HepG2 (cell line): Measurements from ENCODE around the gene EMC8. TPM values are rescaled to one million over a fixed set of nuclear protein-coding genes. Genes with fewer than 3 reads are reported as not detected.
A peak's percentile ranks its signal among the peaks of the same experiment; 100 is the strongest.

Experiments
- CBX1 ChIP-seq: IDR thresholded peaks from one replicate; pipeline ENCODE4 v1.6.1; 2016; ENCODE audit warnings: antibody characterized with exemption, low read depth
- FOXK1 ChIP-seq: sonication (generic); formaldehyde crosslinking; IDR thresholded peaks from 2 replicates; pipeline ENCODE4 v1.4.0; 2020; ENCODE audit warnings: low read depth, missing genetic modification reagents, borderline replicate concordance
- HCFC1 ChIP-seq: fragments of 150-350 bp; IDR thresholded peaks from 2 replicates; pipeline ENCODE4 v1.6.1; 2014; ENCODE audit warnings: low read depth, low read length
- KDM5A ChIP-seq: fragments of 200-600 bp; sonication (generic); IDR thresholded peaks from 2 replicates; pipeline ENCODE4 v1.7.0; 2018; ENCODE audit warnings: antibody characterized with exemption, mild to moderate bottlenecking, low read length, borderline replicate concordance
- MEF2D ChIP-seq: sonication (generic); formaldehyde crosslinking; IDR thresholded peaks from 2 replicates; pipeline ENCODE4 v1.5.1; 2020; ENCODE audit warnings: mild to moderate bottlenecking, missing genetic modification reagents
- NFIB ChIP-seq: sonication (generic); formaldehyde crosslinking; IDR thresholded peaks from 2 replicates; pipeline ENCODE4 v1.9.0; 2021; ENCODE audit warnings: missing genetic modification reagents, mild to moderate bottlenecking, borderline replicate concordance
- RFX3 ChIP-seq: IDR thresholded peaks from 2 replicates; pipeline ENCODE4 v1.6.1; 2016; ENCODE audit warnings: missing biosample characterization, missing genetic modification reagents
- ZNF180 ChIP-seq: sonication (generic); formaldehyde crosslinking; IDR thresholded peaks from 2 replicates; pipeline ENCODE4 v1.4.0; 2020; ENCODE audit warnings: low read depth, missing genetic modification reagents, borderline replicate concordance
- ZNF232 ChIP-seq: sonication (generic); formaldehyde crosslinking; IDR thresholded peaks from 2 replicates; pipeline ENCODE4 v1.4.0; 2020; ENCODE audit warnings: missing genetic modification reagents, borderline replicate concordance
- ZNF317 ChIP-seq: sonication (generic); formaldehyde crosslinking; IDR thresholded peaks from 2 replicates; pipeline ENCODE4 v1.5.0; 2020; ENCODE audit warnings: mild to moderate bottlenecking, missing genetic modification reagents
- ZNF572 ChIP-seq: sonication (generic); formaldehyde crosslinking; IDR thresholded peaks from 2 replicates; pipeline ENCODE4 v1.5.1; 2020; ENCODE audit warnings: mild to moderate bottlenecking, missing genetic modification reagents
- ZNF589 ChIP-seq: sonication (generic); formaldehyde crosslinking; conservative IDR thresholded peaks from 2 replicates; pipeline ENCODE4 v1.8.0; 2022; ENCODE audit warnings: mild to moderate bottlenecking, moderate library complexity, missing genetic modification reagents
- polyA plus RNA-seq, 8 experiments: library from polyadenylated mRNA; depleted of rRNA in 3 of 8; stranded (reverse) in 7 of 8; unstranded in 1 of 8; fragments of >200 nt; fragmentation: Illumina TruSeq in 4 of 8; extraction: Trizol in 4 of 8; gene quantifications; 2 replicates each; pipeline versions ENCODE4 v1.2.1 to v1.2.3, GENCODE V29; 2011 to 2016; ENCODE audit warnings: low read depth in 4 of 8, missing spikeins in 1 of 8, mixed read lengths in 1 of 8; ENCODE audit not compliant: insufficient read depth in 1 of 8
- total RNA-seq, 5 experiments: library from RNA; depleted of rRNA; stranded (reverse); fragments of >200 nt; fragmentation: Illumina TruSeq; extraction: Trizol; gene quantifications; 2 replicates each; pipeline ENCODE4 v1.2.3, GENCODE V29; 2016; ENCODE audit warnings: low read depth in 1 of 5
- TF ChIP-seq, protein P1 (sequence below): sonication (generic); formaldehyde crosslinking; conservative IDR thresholded peaks from 2 replicates; pipeline ENCODE4 v1.8.1; 2023; ENCODE audit warnings: missing genetic modification reagents
- TF ChIP-seq, protein P2 (sequence below): sonication (generic); formaldehyde crosslinking; IDR thresholded peaks from 2 replicates; pipeline ENCODE4 v1.5.0; 2020; ENCODE audit warnings: mild to moderate bottlenecking, missing genetic modification reagents, borderline replicate concordance
- TF ChIP-seq, protein P3 (sequence below): sonication (generic); formaldehyde crosslinking; IDR thresholded peaks from 2 replicates; pipeline ENCODE4 v1.8.0; 2022; ENCODE audit warnings: mild to moderate bottlenecking, missing genetic modification reagents; ENCODE audit not compliant: insufficient replicate concordance
- TF ChIP-seq, protein P4 (sequence below): sonication (generic); formaldehyde crosslinking; IDR thresholded peaks from 2 replicates; pipeline ENCODE4 v1.4.0; 2020; ENCODE audit warnings: missing genetic modification reagents
- TF ChIP-seq, protein P5 (sequence below): sonication (generic); formaldehyde crosslinking; IDR thresholded peaks from 2 replicates; pipeline ENCODE4 v1.8.0; 2022; ENCODE audit warnings: missing genetic modification reagents, mild to moderate bottlenecking, borderline replicate concordance

Gene EMC8
- total and polyA plus RNA-seq, 2 of the 13 experiments (the other 11 are each of a cell fraction or from before 2014, with no cell fraction given) = 55.0 to 76.0 TPM

DNA sequence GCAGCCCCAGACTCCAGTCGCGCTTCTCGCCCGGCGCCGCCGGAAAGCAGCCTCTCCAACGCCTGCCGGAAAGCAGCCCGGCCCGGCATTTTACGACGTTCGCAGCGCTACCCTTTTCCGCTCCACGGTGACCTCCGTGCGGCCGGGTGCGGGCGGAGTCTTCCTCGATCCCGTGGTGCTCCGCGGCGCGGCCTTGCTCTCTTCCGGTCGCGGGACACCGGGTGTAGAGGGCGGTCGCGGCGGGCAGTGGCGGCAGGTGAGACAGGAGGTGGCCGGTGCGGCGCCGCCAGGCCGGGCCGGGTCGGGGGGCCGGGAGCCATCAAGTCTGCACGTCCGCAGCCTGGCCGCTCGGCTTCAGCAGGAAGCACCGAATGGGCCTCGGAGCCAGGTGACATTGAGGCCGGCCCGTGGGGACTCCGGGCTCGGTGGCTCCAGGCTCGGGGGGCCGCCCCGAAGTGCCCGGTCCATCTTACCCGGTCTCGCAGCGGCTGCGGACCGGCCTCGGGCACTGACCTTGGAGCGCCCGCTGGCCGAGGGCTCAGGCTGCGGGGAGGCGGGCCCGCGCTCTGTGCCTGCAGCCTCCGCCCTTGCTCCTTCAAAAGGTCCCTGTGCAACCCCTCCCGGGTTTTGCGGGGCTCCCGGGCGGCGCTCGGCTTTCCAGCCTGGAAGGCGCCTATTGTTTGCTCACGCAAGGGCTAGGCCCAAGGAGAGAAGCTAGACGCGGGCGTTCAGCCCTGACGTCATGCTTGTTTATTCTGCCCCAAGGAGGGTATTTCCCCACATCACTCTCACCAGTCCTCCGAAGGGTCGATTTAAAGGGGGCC, at the start of gene EMC8, which contains the start of gene COX4I1 (continued):
- TF ChIP-seq KDM5A = peak; percentile 55; the same call in 1 of the 2 replicates
- TF ChIP-seq NFIB (CRISPR knock-in tag) = 0 out of 2 replicates have a peak, but pooled peaks have one; percentile 85
- peak; percentile 84; the same call in 1 of the 2 replicates for TF ChIP-seq FOXK1 (CRISPR knock-in tag)
- TF ChIP-seq, protein P1, sequence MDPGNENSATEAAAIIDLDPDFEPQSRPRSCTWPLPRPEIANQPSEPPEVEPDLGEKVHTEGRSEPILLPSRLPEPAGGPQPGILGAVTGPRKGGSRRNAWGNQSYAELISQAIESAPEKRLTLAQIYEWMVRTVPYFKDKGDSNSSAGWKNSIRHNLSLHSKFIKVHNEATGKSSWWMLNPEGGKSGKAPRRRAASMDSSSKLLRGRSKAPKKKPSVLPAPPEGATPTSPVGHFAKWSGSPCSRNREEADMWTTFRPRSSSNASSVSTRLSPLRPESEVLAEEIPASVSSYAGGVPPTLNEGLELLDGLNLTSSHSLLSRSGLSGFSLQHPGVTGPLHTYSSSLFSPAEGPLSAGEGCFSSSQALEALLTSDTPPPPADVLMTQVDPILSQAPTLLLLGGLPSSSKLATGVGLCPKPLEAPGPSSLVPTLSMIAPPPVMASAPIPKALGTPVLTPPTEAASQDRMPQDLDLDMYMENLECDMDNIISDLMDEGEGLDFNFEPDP (CRISPR knock-in tag) = 0 out of 2 replicates have a peak, but pooled peaks have one; percentile 84
- TF ChIP-seq ZNF317 = no peak
- TF ChIP-seq, protein P2, sequence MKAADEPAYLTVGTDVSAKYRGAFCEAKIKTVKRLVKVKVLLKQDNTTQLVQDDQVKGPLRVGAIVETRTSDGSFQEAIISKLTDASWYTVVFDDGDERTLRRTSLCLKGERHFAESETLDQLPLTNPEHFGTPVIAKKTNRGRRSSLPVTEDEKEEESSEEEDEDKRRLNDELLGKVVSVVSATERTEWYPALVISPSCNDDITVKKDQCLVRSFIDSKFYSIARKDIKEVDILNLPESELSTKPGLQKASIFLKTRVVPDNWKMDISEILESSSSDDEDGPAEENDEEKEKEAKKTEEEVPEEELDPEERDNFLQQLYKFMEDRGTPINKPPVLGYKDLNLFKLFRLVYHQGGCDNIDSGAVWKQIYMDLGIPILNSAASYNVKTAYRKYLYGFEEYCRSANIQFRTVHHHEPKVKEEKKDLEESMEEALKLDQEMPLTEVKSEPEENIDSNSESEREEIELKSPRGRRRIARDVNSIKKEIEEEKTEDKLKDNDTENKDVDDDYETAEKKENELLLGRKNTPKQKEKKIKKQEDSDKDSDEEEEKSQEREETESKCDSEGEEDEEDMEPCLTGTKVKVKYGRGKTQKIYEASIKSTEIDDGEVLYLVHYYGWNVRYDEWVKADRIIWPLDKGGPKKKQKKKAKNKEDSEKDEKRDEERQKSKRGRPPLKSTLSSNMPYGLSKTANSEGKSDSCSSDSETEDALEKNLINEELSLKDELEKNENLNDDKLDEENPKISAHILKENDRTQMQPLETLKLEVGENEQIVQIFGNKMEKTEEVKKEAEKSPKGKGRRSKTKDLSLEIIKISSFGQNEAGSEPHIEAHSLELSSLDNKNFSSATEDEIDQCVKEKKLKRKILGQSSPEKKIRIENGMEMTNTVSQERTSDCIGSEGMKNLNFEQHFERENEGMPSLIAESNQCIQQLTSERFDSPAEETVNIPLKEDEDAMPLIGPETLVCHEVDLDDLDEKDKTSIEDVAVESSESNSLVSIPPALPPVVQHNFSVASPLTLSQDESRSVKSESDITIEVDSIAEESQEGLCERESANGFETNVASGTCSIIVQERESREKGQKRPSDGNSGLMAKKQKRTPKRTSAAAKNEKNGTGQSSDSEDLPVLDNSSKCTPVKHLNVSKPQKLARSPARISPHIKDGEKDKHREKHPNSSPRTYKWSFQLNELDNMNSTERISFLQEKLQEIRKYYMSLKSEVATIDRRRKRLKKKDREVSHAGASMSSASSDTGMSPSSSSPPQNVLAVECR (CRISPR knock-in tag) = peak; percentile 99
- TF ChIP-seq HCFC1 = peak; percentile 50
- TF ChIP-seq ZNF232 = no peak; the same call in 1 of the 2 replicates
- TF ChIP-seq, protein P3, sequence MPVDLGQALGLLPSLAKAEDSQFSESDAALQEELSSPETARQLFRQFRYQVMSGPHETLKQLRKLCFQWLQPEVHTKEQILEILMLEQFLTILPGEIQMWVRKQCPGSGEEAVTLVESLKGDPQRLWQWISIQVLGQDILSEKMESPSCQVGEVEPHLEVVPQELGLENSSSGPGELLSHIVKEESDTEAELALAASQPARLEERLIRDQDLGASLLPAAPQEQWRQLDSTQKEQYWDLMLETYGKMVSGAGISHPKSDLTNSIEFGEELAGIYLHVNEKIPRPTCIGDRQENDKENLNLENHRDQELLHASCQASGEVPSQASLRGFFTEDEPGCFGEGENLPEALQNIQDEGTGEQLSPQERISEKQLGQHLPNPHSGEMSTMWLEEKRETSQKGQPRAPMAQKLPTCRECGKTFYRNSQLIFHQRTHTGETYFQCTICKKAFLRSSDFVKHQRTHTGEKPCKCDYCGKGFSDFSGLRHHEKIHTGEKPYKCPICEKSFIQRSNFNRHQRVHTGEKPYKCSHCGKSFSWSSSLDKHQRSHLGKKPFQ (CRISPR knock-in tag) = no peak
- peak; percentile 13; the same call in 1 of the 2 replicates for TF ChIP-seq ZNF589 (CRISPR knock-in tag)
- TF ChIP-seq MEF2D = peak; percentile 39; the same call in 1 of the 2 replicates
- 0 out of 2 replicates have a peak, but pooled peaks have one; percentile 64 for TF ChIP-seq ZNF180
- TF ChIP-seq RFX3 (CRISPR knock-in tag) = peak; percentile 45; the same call in 1 of the 2 replicates
- 0 out of 2 replicates have a peak, but pooled peaks have one; percentile 82 for TF ChIP-seq ZNF572
- peak; percentile 32 for TF ChIP-seq CBX1
- TF ChIP-seq, protein P4, sequence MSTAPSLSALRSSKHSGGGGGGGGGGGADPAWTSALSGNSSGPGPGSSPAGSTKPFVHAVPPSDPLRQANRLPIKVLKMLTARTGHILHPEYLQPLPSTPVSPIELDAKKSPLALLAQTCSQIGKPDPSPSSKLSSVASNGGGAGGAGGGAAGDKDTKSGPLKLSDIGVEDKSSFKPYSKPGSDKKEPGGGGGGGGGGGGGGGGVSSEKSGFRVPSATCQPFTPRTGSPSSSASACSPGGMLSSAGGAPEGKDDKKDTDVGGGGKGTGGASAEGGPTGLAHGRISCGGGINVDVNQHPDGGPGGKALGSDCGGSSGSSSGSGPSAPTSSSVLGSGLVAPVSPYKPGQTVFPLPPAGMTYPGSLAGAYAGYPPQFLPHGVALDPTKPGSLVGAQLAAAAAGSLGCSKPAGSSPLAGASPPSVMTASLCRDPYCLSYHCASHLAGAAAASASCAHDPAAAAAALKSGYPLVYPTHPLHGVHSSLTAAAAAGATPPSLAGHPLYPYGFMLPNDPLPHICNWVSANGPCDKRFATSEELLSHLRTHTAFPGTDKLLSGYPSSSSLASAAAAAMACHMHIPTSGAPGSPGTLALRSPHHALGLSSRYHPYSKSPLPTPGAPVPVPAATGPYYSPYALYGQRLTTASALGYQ = 0 out of 2 replicates have a peak, but pooled peaks have one; percentile 55
- TF ChIP-seq, protein P5, sequence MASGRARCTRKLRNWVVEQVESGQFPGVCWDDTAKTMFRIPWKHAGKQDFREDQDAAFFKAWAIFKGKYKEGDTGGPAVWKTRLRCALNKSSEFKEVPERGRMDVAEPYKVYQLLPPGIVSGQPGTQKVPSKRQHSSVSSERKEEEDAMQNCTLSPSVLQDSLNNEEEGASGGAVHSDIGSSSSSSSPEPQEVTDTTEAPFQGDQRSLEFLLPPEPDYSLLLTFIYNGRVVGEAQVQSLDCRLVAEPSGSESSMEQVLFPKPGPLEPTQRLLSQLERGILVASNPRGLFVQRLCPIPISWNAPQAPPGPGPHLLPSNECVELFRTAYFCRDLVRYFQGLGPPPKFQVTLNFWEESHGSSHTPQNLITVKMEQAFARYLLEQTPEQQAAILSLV (CRISPR knock-in tag) = peak; percentile 98
